SIG-M5 (cell line): ENCODE data around the gene HECW1.
"Not testable (repeated sequence)": the region's sequence is repeated elsewhere in the genome, so short reads cannot be mapped to it uniquely, and the experiment has no call there.

ENCODE experiments used
- DNase-seq: peaks from one replicate; lab custom pipeline; 2025; lab: John Stamatoyannopoulos, UW

Gene HECW1

GRCh38 chr7:43210539-43210938 is 98.1 kb downstream of the HECW1 start:
- DNase-seq, result not testable (repeated sequence)

GRCh38 chr7:43211286-43211685 is 98.8 kb downstream of the HECW1 start:
- DNase-seq, result no peak

- DNase-seq, result no peak
Measured at GRCh38 chr7:43211693-43212092, 99.2 kb downstream of the HECW1 start.

DNA sequence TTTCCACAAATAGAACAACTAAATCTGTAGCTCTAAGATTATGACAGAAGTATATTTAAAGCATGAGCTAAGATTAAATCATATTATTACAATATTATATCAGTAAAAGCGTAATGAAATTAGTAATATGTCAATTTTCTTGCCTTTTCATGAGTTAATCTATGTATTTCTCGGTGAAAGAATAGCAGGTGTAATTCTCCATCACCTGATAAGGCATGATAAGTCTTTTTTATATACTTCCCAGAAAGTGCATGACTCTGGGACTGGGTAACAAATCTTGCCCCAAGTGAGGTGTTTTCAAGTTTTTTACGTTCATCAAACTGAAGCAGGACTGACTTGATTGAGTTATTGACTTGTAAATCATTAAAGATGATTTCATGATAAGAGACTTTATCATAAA is 100.5 kb downstream of the HECW1 start:
- DNase-seq, result no peak

GRCh38 chr7:43215061-43215460 is 102.6 kb downstream of the HECW1 start:
- no peak for DNase-seq

GRCh38 chr7:43217055-43217454 is 104.6 kb downstream of the HECW1 start:
- DNase-seq, result no peak

GRCh38 chr7:43218901-43219300 is 106.5 kb downstream of the HECW1 start:
- DNase-seq, result not testable (repeated sequence)

GRCh38 chr7:43220250-43220649 is 107.8 kb downstream of the HECW1 start:
- no peak for DNase-seq

DNA sequence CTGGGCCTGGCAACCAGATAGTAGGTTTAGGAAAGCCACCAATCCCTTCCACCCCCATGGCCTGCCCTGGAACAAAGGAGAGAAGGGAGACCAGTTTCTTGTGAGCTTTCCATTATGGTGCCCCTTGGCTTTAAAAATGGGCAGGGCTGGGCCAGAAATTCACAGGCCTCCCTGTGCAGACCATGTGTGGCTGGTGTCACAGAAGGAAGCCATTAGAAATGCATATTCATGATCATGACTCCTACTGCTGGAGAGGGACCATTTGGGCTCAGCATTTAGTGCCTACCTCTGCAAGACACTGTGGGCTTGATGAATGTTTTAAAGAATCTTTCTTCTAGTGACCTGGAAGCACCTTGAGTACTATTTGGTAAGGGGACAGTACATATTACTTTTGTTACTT is 108.3 kb downstream of the HECW1 start:
- DNase-seq, result no peak

DNA sequence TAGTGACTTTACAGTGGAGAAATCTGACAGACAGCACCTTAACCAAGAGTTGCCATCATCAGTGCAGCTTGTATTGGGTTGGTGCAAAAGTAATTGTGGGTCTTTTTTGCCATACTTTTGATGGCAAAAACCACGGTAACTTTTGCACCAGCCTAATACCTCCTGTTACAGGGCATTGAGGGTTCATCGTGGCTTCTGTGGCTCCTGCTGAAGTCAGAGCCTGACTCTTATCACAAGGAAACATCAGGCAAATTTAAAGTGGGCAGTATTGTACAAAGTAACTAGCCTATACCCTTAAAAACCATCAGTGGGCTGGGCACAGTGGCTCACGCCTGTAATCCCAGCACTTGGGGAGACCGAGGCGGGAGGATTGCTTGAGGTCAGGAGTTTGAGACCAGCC is 117.4 kb downstream of the HECW1 start:
- no peak for DNase-seq

- no peak for DNase-seq
Measured at GRCh38 chr7:43232366-43232765, 119.9 kb downstream of the HECW1 start.

GRCh38 chr7:43234073-43234472 is 121.6 kb downstream of the HECW1 start:
- DNase-seq, result no peak

- DNase-seq, result no peak
Measured at GRCh38 chr7:43234968-43235367, 122.5 kb downstream of the HECW1 start.

DNA sequence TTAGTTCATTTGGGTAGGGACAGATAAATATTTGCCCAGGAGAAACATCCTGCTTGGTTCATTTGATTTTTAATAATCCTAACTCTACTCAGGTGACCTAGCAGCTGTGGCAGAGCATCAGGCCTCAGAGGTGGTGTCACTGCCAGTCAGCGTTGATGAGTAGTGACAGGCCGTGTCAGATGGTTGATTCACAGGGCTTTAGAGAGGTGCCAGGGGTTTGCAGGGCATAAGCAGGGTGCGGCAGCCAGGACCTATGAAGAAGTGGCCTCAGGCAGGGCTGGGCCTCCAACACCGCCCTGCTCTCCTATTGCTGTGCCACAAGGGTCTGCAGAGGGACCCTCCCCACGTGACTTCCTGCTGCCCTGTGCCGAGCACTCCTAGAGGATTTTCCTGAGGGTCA is 128.1 kb downstream of the HECW1 start:
- DNase-seq, result no peak

- DNase-seq, result no peak
Measured at GRCh38 chr7:43242628-43243255, 130.3 kb downstream of the HECW1 start.

DNA sequence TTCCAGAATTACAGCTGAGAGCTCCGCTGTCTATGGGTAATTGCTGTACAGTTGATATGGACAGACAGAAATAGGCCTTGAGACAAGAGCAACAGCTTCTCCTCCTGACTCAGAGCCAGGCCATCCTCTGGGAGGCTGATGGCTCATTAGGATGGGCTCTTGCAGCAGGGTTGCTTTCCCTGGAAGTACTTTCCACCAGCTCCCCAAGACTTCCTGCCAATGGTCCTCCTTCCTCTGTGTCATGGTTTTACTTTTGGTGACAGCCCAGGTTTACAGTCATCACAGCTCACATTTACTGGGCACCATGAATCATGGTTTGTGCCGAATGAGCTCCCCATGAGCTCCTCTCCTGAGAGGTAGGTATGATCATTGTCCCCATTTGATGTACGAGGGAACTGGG is 131.8 kb downstream of the HECW1 start:
- no peak for DNase-seq

- DNase-seq, result no peak
Measured at GRCh38 chr7:43244784-43245183, 132.3 kb downstream of the HECW1 start.

DNA sequence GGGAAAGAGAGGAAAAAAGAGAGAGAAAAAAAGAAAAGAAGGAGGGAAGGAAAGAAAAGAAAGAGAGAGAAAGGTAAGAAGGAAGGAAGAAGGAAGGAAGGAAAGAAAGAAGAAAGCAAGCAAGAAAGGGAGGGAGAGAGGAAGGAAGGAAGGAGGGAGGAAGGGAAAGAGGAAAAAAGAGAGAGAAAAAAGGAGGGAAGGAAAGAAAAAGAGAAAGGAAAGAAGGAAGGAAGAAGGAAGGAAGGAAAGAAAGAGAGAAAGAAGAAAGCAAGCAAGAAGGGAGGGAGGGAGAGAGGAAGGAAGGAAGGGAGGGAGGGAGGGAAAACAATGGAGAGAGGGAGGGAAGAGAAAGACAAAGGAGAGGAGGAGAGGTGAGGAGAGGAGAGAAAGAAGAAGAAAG is 135.3 kb downstream of the HECW1 start:
- DNase-seq, result no peak

- no peak for DNase-seq
Measured at GRCh38 chr7:43248553-43248952, 136.1 kb downstream of the HECW1 start.

DNA sequence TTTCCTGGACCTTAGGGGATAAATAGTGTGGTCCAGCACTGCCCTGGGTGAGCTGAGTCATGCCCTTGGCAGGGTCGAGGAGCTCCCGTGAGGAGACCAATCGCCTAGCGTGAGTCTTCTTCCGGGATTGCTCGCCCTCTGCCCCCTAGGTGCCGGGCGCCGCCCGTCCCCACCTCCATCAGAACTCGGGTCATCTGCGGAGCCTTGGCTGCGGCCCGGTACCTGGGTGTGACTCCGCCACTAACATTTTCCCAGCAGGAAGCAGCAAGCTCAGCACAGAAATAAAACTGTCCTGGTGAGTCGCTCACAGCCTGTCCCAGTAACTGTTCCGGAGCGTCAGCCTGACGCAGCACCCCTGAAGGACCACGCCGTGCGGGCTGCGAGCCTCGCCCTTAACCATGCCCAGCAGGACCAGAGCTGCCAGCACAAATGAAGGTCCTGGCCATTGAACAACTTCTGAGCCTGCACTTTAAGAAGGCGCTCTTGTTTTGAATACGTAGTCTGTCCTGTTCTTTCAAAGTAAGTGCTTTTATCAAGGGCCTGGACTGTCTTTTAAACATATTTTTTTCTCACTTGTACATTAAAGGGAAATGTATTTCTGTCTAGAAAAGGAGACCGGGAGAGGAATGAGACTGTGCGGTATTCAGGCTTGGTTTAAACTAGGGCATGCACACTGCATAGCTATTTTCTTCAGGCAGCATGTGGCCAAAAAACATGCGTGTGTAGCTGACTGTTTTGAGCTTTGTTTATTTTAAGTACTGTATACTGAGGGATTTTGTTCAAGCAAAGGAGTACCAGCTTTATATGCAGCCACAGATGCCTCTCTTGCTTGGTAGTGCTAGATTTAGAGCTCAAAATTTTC is 136.7 kb downstream of the HECW1 start:
- no peak for DNase-seq

GRCh38 chr7:43249823-43250145 is 137.3 kb downstream of the HECW1 start:
- no peak for DNase-seq

GRCh38 chr7:43260980-43261878 is 148.8 kb downstream of the HECW1 start:
- DNase-seq, result no peak

- DNase-seq, result no peak
Measured at GRCh38 chr7:43265139-43265538, 152.7 kb downstream of the HECW1 start.
